CD4-positive, alpha-beta memory T cell (primary cell): ENCODE measurements around the gene RIMS3. TPM values are rescaled to one million over a fixed set of nuclear protein-coding genes. Genes with fewer than 3 reads are reported as not detected.
"Not testable (repeated sequence)": the region's sequence is repeated elsewhere in the genome, so short reads cannot be mapped to it uniquely, and the experiment has no call there.

ENCODE experiments used
- CTCF ChIA-PET: fragments of 350-600 bp; sonication (Branson Sonifier 250); formaldehyde crosslinking; loops from one replicate; lab custom pipeline; 2021; ENCODE audit warnings: inconsistent platforms; ENCODE audit not compliant: partially characterized antibody; lab: Charles Lee
- POLR2A ChIA-PET: fragments of 350-600 bp; sonication (Branson Sonifier 250); formaldehyde crosslinking; loops from one replicate; lab custom pipeline; 2021; ENCODE audit not compliant: partially characterized antibody; lab: Charles Lee
- DNase-seq, 5 donors: peaks; one replicate each; pipeline versions ENCODE4 v3.0.0 to v3.0.0-alpha.2; 2020 to 2022; ENCODE audit warnings: mixed read lengths in 1 of 5
- H3K27ac ChIP-seq: one replicate; pipeline ENCODE4 v1.7.0; 2013; ENCODE audit warnings: low read depth, low read length
- H3K27me3 ChIP-seq: 2 replicates; pipeline ENCODE4 v1.7.0; 2013; ENCODE audit warnings: mild to moderate bottlenecking, low read length, moderate library complexity; ENCODE audit not compliant: insufficient read depth
- H3K36me3 ChIP-seq: 2 replicates; pipeline ENCODE4 v1.7.0; 2013; ENCODE audit warnings: mild to moderate bottlenecking, low read length, moderate library complexity; ENCODE audit not compliant: insufficient read depth
- H3K4me1 ChIP-seq: 2 replicates; pipeline ENCODE4 v1.7.0; 2013; ENCODE audit warnings: mild to moderate bottlenecking, low read length, moderate library complexity; ENCODE audit not compliant: insufficient read depth
- H3K4me3 ChIP-seq, 2 donors: one replicate each; pipeline ENCODE4 v1.7.0; 2013; ENCODE audit warnings: low read length in 2 of 2, mild to moderate bottlenecking in 1 of 2
- H3K9me3 ChIP-seq, 2 donors: one replicate each; pipeline ENCODE4 v1.7.0; 2013; ENCODE audit warnings: low read length in 2 of 2, control low read depth in 1 of 2; ENCODE audit not compliant: control insufficient read depth in 1 of 2
- H3K27ac Mint-ChIP-seq, 7 donors: one replicate each; pipeline ENCODE4 v1.8.0; 2020 to 2021; ENCODE audit warnings: mixed read lengths in 7 of 7, mild to moderate bottlenecking in 6 of 7, inconsistent platforms in 3 of 7, moderate library complexity in 3 of 7
- H3K27me3 Mint-ChIP-seq, 2 donors: one replicate each; pipeline ENCODE4 v1.8.0; 2020 to 2021; ENCODE audit warnings: mixed read lengths in 2 of 2
- H3K36me3 Mint-ChIP-seq, 2 donors: one replicate each; pipeline ENCODE4 v1.8.0; 2020 to 2021; ENCODE audit warnings: mixed read lengths in 2 of 2, inconsistent platforms in 1 of 2, mild to moderate bottlenecking in 1 of 2
- H3K4me1 Mint-ChIP-seq, 4 donors: one replicate each; pipeline ENCODE4 v1.8.0; 2020 to 2021; ENCODE audit warnings: mixed read lengths in 4 of 4, mild to moderate bottlenecking in 1 of 4
- H3K4me3 Mint-ChIP-seq, 8 donors: one replicate each; pipeline ENCODE4 v1.8.0; 2020 to 2021; ENCODE audit warnings: mixed read lengths in 8 of 8, mild to moderate bottlenecking in 7 of 8, moderate library complexity in 6 of 8, inconsistent platforms in 3 of 8
- H3K9me3 Mint-ChIP-seq, 8 donors: one replicate each; pipeline ENCODE4 v1.8.0; 2020 to 2021; ENCODE audit warnings: mixed read lengths in 8 of 8, mild to moderate bottlenecking in 5 of 8, inconsistent platforms in 3 of 8, moderate library complexity in 1 of 8
- intact Hi-C: fragments of 100-400 bp; cut with micrococcal nuclease; formaldehyde crosslinking; loops from one replicate; pipeline ENCODE4 v1.15.1; 2023
- polyA plus RNA-seq, 2 donors: library from polyadenylated mRNA; unstranded; fragments of 300-500 nt; fragmentation: Illumina TruSeq; gene quantifications; one replicate each; pipeline ENCODE4 v1.2.3, GENCODE V29; 2021
- total RNA-seq, 2 experiments: library from RNA; stranded (reverse); gene quantifications; one replicate each; pipeline ENCODE4 v1.2.3, GENCODE V29; 2021

Gene RIMS3
- total and polyA plus RNA-seq, 4 experiments from 2014 or later = 1.5 to 3.4 (median 2.2) TPM

GRCh38 chr1:40582116-40582515 lies 83.4 kb downstream of the RIMS3 start:
- intact Hi-C loops = no loop called here

GRCh38 chr1:40575336-40575735 lies 90.1 kb downstream of the RIMS3 start:
- ChIA-PET POLR2A (no interaction called here), CTCF (no interaction called here)
- Mint-ChIP-seq H3K27ac (no peak overlapping the region), H3K4me1 (no peaks in the 10 kb centered on the region), H3K9me3 (peaks cover 0 to 8% (median 3%) of the 10 kb centered on the region in 8 donors), H3K36me3 (no peaks in the 10 kb centered on the region), H3K4me3 (no peak overlapping the region), H3K27me3 (peaks cover 11 to 16% of the 10 kb centered on the region in 2 donors)
- H3K36me3 ChIP-seq = no peaks in the 10 kb centered on the region
- DNase-seq = no peak
- H3K27ac ChIP-seq = no peak overlapping the region
- no peaks in the 10 kb centered on the region for H3K27me3 ChIP-seq
- no peak overlapping the region for H3K4me3 ChIP-seq
- H3K9me3 ChIP-seq = no peaks in the 10 kb centered on the region
- intact Hi-C loops = no loop called here
- no peaks in the 10 kb centered on the region for H3K4me1 ChIP-seq

More at GRCh38 chr1:40582116-40582515, 83.4 kb downstream of the RIMS3 start:
- ChIA-PET POLR2A (no interaction called here), CTCF (no interaction called here)
- Histone ChIP-seq H3K36me3 (no peaks in the 10 kb centered on the region), H3K9me3 (no peaks in the 10 kb centered on the region), H3K27ac (no peak overlapping the region), H3K4me3 (no peak overlapping the region), H3K27me3 (no peaks in the 10 kb centered on the region), H3K4me1 (no peaks in the 10 kb centered on the region)
- Mint-ChIP-seq H3K4me1 (no peaks in the 10 kb centered on the region), H3K4me3 (no peak overlapping the region), H3K36me3 (no peaks in the 10 kb centered on the region), H3K9me3 (peaks cover 0 to 4% (median under 1%) of the 10 kb centered on the region in 8 donors), H3K27ac (no peak overlapping the region), H3K27me3 (peaks cover 3 to 7% of the 10 kb centered on the region in 2 donors)
- no peak for DNase-seq

GRCh38 chr1:40574805-40575204 lies 90.7 kb downstream of the RIMS3 start:
- H3K27me3 ChIP-seq, H3K9me3 Mint-ChIP-seq, POLR2A ChIA-PET, H3K4me1 Mint-ChIP-seq, H3K4me1 ChIP-seq, H3K27ac ChIP-seq, H3K4me3 Mint-ChIP-seq, DNase-seq, H3K4me3 ChIP-seq, H3K9me3 ChIP-seq, intact Hi-C loops, H3K36me3 ChIP-seq, CTCF ChIA-PET, H3K27ac Mint-ChIP-seq, H3K36me3 Mint-ChIP-seq: not testable (repeated sequence)
- peaks cover 11 to 16% of the 10 kb centered on the region in 2 donors for H3K27me3 Mint-ChIP-seq

Other genes starting within 250 kb of the RIMS3 start
- 1 to 10 TPM; 7.5 to 7.9 TPM for gene ZFP69B, start 215.2 kb downstream of the RIMS3 start, total RNA-seq
- 1 to 10 TPM; 2.1 to 2.4 TPM for gene ZFP69B, start 215.2 kb downstream of the RIMS3 start, polyA plus RNA-seq
- 1 to 10 TPM; 3.3 to 4.3 TPM for gene ZFP69, start 188.4 kb downstream of the RIMS3 start, total RNA-seq
- 1 to 10 TPM; 3.8 to 6.1 TPM for gene ZFP69, start 188.4 kb downstream of the RIMS3 start, polyA plus RNA-seq
- 10 to 100 TPM; 10.1 to 10.7 TPM for gene EXO5, start 156.9 kb downstream of the RIMS3 start, total RNA-seq
- 1 to 10 TPM; 4.0 to 6.8 TPM for gene EXO5, start 156.9 kb downstream of the RIMS3 start, polyA plus RNA-seq
- gene ZNF684, start 134.0 kb downstream of the RIMS3 start, total RNA-seq = 1 to 10 TPM; 4.4 to 5.5 TPM
- gene ZNF684, start 134.0 kb downstream of the RIMS3 start, polyA plus RNA-seq = 1 to 10 TPM; 2.0 to 3.8 TPM
- 10 to 100 TPM; 70.4 to 73.6 TPM for gene NFYC, start 26.0 kb upstream of the RIMS3 start, total RNA-seq
- gene NFYC, start 26.0 kb upstream of the RIMS3 start, polyA plus RNA-seq = 10 to 100 TPM; 47.7 to 67.2 TPM
- gene KCNQ4, start 118.1 kb upstream of the RIMS3 start, total RNA-seq = under 1 TPM; 0.20 to 0.33 TPM
- gene KCNQ4, start 118.1 kb upstream of the RIMS3 start, polyA plus RNA-seq = under 1 TPM in 1 of 2 donors, not detected in 1; 0.14 TPM
- gene CITED4, start 196.7 kb upstream of the RIMS3 start, total RNA-seq = 1 to 10 TPM; 8.1 to 8.4 TPM
- 10 to 100 TPM; 12.0 to 20.1 TPM for gene CITED4, start 196.7 kb upstream of the RIMS3 start, polyA plus RNA-seq